Muscle of back (tissue), 11 donors: ENCODE measurements around the gene CD14. TPM values are rescaled to one million over a fixed set of nuclear protein-coding genes. Genes with fewer than 3 reads are reported as not detected.
"Not testable (repeated sequence)": the region's sequence is repeated elsewhere in the genome, so short reads cannot be mapped to it uniquely, and the experiment has no call there.

Source experiments
- DNase-seq, 3 donors: peaks; one replicate each; pipeline versions ENCODE4 v3.0.0 to v3.0.0-alpha.2; 2013
- polyA plus RNA-seq, 10 donors: library from polyadenylated mRNA; unstranded; fragments of 120-200 nt; gene quantifications; one replicate each; pipeline ENCODE4 v1.2.1, GENCODE V29; 2013; ENCODE audit not compliant: insufficient read length in 10 of 10

Gene CD14
- polyA plus RNA-seq, 10 donors, result 15.2 to 38.2 (median 24.1) TPM

GRCh38 chr5:140637371-140638100 lies 4.6 kb upstream of the CD14 start:
- no peak for DNase-seq

- DNase-seq, result no peak
Observed at GRCh38 chr5:140635291-140636257, 2.6 kb upstream of the CD14 start.

- DNase-seq, result no peak
Observed at GRCh38 chr5:140634103-140634502, 1.1 kb upstream of the CD14 start.

- no peak for DNase-seq
Observed at GRCh38 chr5:140633501-140633900, 526 bp upstream of the CD14 start.

- peak; percentile 12 to 77 (median 41) for DNase-seq
Observed at GRCh38 chr5:140632366-140633020, 482 bp downstream of the CD14 start.

- no peak for DNase-seq
Observed at GRCh38 chr5:140631831-140632365, 1.1 kb downstream of the CD14 start.

- no peak for DNase-seq
Observed at GRCh38 chr5:140631036-140631417, 1.9 kb downstream of the CD14 start.

GRCh38 chr5:140630292-140631035 lies 2.5 kb downstream of the CD14 start:
- DNase-seq, result no peak

- no peak for DNase-seq
Observed at GRCh38 chr5:140628711-140629110, 4.3 kb downstream of the CD14 start.

- no peak for DNase-seq
Observed at GRCh38 chr5:140627972-140628371, 5.0 kb downstream of the CD14 start.

GRCh38 chr5:140624886-140625285 lies 8.1 kb downstream of the CD14 start:
- not testable (repeated sequence) for DNase-seq

GRCh38 chr5:140623061-140623460 lies 9.9 kb downstream of the CD14 start:
- DNase-seq, result not testable (repeated sequence)

- no peak for DNase-seq
Observed at GRCh38 chr5:140622301-140622700, 10.7 kb downstream of the CD14 start.

GRCh38 chr5:140611020-140611521 lies 21.9 kb downstream of the CD14 start:
- DNase-seq, result no peak

- DNase-seq, result no peak
Observed at GRCh38 chr5:140609126-140609525, 23.8 kb downstream of the CD14 start.

- no peak for DNase-seq
Observed at GRCh38 chr5:140608722-140609121, 24.3 kb downstream of the CD14 start.

- DNase-seq, result no peak
Observed at GRCh38 chr5:140607031-140607430, 25.9 kb downstream of the CD14 start.

- no peak for DNase-seq
Observed at GRCh38 chr5:140605879-140606278, 27.1 kb downstream of the CD14 start.

- no peak for DNase-seq
Observed at GRCh38 chr5:140603734-140604133, 29.2 kb downstream of the CD14 start.

- not testable (repeated sequence) for DNase-seq
Observed at GRCh38 chr5:140603446-140603698, 29.6 kb downstream of the CD14 start.

- no peak for DNase-seq
Observed at GRCh38 chr5:140602147-140602546, 30.8 kb downstream of the CD14 start.
